HG03139 (cell line): Measurements from ENCODE around the gene LRRC3.

Experiments
- ATAC-seq: cut with Tn5 transposase; IDR thresholded peaks from one replicate; pipeline ENCODE4 v1.9.1; 2021; ENCODE audit not compliant: unreplicated experiment

Gene LRRC3

DNA sequence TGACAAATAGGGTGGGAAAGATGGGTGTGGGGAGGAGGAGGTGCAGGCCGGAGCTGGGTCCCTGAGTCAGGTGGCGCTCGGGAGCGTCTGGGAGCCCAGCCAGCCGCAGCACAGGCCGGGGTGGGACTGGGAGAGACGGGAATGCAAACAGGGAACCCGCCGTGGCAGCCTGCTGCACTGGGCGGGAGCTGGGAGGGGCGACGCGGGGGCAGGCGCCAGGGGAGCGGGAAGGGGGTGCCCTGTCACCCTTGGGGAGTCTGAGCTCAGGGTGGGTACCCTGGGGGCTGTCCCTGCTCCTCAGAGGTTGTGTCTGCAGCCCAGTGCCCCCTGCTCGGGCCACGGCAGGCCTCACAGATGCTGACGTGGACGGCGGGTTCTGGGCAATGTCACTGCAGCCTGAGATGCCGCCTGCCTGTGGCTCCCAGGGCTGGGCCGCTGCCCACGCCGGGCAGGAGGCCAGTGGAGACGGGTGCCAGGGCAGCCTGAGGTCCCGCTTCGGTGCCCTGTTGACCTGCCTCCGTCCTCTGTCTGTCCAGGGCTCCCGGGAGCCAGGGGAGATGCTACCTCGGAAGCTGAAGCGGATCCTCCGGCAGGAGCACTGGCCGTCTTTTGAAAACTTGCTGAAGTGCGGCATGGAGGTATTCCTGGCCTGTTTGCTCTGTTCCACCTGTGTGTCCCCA lies 16.6 kb upstream of the LRRC3 start:
- ATAC-seq, result no peak

DNA sequence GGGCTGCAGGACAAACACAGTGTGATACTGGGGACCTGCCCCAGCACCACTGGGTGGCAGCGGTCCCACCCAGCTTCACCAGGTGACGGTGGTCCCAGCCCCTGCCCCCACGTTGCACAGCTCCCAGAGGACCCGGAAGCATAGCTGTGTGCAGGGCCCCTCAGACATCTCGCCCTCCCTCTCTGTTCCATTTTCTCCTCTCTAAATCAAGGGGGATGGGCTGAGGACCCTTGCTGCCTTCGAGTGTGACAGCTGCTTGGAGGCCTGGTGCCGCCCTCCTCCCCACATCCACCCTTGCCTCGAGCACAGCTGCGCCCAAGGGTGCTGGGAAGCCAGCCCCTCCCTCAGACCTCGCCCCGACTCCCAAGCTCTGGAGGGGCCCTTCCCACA lies 16.1 kb upstream of the LRRC3 start:
- ATAC-seq, result no peak

DNA sequence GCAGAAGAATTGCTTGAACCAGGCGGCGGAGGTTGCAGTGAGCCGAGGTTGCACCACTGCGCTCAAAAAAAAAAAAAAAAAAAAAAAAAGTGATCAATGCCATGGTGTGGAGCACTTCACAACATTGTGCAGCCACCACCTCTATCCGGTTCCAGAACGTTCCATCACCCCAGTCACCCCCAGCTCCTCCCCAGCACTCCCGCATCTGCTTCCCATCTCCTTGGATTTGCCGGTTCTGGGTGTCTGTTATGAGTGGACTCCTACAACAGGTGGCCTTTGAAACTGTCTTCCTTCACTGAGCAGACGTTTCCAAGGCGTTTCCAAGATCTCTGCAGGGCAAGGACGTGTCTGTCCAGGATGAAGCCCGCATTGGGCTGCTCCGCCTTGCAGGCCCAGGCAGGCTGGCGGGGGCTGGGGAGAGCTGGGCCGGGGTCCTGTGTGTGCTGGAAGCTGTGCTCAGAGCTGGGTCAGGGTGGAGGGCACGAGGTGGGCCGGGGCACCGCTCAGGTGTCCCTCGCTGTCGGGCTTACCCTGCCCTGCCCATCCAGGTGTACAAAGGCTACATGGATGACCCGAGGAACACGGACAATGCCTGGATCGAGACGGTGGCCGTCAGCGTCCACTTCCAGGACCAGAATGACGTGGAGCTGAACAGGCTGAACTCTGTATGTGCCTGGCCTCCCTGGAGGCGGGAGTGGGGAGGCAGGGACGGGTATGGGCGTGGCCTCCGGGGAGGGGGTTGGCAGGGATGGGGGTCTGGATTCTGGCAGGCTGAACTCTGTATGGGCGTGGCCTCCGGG lies 14.9 kb upstream of the LRRC3 start:
- ATAC-seq, result no peak

GRCh38 chr21:44441041-44441400 lies 14.3 kb upstream of the LRRC3 start:
- no peak for ATAC-seq

DNA sequence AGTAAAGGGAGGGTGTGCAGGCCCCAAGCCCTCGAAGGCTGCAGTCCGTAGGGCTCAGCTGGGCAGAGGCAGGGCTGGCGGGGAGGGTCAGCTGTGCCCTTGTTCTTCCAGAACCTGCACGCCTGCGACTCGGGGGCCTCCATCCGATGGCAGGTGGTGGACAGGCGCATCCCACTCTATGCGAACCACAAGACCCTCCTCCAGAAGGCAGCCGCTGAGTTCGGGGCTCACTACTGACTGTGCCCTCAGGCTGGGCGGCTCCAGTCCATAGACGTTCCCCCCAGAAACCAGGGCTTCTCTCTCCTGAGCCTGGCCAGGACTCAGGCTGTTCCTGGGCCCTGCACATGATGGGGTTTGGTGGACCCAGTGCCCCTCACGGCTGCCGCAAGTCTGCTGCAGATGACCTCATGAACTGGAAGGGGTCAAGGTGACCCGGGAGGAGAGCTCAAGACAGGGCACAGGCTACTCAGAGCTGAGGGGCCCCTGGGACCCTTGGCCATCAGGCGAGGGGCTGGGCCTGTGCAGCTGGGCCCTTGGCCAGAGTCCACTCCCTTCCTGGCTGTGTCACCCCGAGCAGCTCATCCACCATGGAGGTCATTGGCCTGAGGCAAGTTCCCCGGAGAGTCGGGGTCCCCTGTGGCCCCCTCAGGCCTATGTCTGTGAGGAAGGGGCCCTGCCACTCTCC lies 13.6 kb upstream of the LRRC3 start:
- no peak for ATAC-seq

- no peak for ATAC-seq
Measured at GRCh38 chr21:44442266-44443125, 12.8 kb upstream of the LRRC3 start.

GRCh38 chr21:44443291-44443890 lies 11.9 kb upstream of the LRRC3 start:
- no peak for ATAC-seq

DNA sequence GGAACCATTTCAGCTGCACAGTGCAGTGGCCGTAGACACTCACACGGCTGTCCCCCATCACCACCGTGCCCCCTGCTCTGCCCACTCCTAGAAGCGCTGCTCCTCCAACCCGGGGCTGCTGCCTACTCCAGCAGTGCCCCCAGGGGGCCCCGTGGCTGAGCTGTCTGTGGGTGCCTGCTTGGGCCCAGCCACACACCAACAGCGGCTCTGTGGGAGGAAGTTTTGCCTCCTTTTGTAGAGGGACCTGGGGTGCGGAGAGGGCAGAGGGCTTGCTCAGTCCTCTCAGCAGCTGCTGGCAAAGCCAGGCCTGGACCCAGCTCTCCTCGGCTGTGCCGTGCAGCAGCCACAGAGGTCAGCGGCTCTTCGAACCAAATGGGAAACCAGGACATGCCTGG lies 11.4 kb upstream of the LRRC3 start:
- no peak for ATAC-seq

DNA sequence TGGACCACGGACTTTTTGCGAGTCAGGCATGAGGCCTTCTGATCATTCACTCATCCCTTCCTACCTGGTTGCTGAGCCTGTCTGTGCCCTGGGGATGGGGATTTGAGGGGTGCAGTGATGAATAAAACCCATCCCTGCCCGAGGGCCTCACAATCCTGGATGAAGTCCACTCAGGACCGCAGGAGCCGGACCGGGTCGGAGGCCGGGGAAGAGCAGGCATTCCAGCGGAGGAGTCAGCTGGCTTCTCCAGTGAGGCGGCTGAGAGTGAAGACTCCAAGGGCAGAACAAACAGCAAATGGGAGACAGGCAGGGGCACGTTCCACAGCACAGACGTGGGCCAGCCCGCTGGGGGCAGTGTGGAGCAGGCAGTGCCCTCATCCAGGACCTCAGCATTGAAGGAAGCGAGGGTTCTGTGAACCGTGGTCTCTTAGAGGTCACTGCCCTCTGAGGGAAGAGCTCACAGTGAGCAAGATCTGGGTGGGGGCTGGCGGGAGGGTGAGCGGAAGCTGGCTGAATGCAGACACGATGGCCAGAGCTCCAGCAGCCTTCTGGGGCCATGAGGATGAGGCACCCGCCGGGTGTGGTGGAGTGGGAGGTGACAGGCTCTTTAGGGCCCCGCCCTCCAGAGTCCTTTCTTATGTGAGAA lies 10.9 kb upstream of the LRRC3 start:
- ATAC-seq, result no peak

DNA sequence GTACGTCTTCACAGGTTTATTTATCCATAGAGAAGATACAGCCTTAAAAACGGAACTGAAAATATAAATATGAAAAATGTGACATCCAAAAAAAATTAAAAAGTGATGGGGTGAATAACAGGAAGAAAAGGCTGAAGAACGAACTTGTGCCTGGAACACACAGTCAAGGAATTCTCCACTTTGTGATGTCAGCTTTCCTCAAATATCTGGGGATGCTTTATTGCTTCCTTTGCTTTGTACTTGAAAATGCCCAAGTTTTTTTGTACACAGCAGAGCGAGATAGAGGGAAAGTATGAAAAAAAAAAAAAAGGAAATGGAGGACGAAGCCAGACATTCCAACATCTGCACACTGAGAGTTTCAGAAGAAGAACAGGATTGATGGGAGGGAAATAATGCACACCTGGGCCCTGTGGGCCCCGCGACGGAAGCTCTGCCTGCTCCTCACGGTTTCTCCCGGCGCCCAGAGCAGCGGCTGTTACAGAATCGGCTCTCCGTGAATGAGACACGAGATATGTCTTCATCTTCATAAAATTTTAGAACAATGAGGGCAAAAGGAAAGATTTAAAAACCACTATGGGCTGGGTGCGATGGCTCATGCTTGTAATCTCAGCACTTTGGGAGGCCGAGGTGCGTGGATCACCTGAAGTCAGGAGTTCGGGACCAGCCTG lies 10.0 kb upstream of the LRRC3 start:
- no peak for ATAC-seq

GRCh38 chr21:44448651-44449131 lies 6.6 kb upstream of the LRRC3 start:
- ATAC-seq, result no peak

DNA sequence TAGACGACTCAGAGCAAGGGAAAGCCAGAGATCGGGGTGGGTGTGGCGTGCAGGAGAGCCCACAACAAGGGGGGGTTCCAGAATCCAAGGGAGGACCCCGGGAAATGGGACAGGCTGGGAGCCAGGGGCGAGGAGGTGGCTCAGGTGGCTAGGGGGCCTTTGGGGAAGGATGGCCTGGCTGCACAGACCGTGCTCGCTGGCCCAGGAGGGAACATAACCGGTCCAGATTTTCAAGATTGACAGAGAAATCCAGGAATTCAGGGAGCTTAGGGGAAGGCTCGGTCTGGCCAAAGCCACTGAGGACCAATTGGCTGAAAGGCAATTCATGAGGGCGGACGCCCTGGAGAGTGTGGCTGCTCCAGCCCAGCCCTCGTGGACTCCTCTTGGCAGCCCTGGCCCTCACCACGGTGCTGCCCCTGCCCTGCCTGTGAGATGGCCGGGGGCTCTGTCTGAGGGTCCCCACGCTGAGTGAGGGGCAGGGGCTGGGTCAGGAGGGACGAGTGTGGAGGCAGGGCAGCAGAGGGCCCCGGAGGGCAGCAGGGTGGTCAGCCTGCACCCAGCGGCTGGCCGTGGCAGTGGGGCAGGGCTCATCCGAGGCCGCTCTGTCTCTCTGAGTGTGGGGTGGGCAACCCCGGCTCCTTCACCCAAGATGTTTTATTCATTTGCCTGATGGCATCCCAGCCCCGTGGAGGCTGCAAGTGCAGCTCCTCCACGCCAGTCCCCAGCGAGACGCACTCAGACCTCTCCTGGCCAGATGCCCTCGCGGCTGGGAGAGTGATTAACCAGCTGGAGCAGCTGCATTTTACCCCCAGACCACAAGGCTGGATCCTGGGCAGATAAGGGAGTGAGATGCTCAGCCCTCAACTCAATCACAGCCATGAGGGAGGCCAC lies 5.6 kb upstream of the LRRC3 start:
- no peak for ATAC-seq

DNA sequence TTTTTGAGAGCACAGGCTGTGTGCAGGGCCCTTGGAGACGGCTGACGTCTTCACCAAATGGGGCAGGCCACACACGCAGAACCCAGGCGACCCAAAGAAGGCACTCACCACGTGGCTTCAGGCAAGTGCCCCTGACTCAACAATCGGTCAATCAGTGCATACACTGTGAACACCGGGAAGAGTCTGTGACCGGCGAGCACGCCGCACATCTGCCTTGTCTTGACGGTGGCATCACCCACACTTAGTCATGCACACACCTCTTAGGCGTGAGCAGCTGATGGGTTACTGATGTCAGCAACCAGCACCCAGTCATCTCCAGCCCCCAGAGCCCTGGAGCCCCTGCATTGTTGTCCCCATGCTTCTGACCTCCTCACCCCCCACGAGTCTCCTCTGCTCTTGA lies 4.9 kb upstream of the LRRC3 start:
- ATAC-seq, result no peak

- ATAC-seq, result no peak
Measured at GRCh38 chr21:44450999-44451398, 4.3 kb upstream of the LRRC3 start.

DNA sequence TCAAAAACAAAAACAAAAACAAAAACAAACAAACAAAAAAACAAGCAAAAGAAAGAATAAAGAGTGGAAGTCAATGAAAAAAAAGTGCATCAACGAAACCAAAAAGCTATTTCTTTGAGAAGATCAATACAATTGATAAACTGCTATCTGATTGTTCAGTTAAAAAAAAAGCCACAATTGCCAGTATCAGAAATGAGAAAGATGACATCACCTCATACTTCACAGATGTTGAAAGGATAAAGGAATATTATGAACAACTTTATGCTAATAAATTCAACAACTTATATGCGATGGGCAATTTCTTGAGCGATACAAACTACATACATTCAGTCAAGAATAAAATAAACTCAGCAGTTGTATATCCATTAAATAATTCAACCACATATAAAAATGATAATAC lies 2.2 kb upstream of the LRRC3 start:
- ATAC-seq, result no peak

- no peak for ATAC-seq
Measured at GRCh38 chr21:44454058-44454457, 1.3 kb upstream of the LRRC3 start.

GRCh38 chr21:44455524-44456213 lies 359 bp downstream of the LRRC3 start:
- no peak for ATAC-seq
